ENCODE results near the gene ODAD2.

DNA sequence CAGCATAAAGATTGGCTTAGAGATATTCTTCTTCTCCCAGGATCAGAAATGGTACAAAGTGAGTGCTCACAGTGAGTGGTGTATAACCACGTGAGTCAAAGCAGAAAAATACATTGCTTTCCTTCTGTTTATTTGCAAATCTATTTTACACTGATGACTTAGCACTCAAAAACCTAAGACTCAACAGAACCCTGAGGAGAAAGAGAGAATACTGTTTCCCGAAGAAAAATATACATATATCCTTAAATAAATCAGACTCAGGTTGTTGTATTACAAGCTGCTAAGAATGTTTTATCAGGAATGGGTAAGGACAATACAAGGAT lies 48.7 kb downstream of the ODAD2 start:
- TF ChIP-seq, protein P1, sequence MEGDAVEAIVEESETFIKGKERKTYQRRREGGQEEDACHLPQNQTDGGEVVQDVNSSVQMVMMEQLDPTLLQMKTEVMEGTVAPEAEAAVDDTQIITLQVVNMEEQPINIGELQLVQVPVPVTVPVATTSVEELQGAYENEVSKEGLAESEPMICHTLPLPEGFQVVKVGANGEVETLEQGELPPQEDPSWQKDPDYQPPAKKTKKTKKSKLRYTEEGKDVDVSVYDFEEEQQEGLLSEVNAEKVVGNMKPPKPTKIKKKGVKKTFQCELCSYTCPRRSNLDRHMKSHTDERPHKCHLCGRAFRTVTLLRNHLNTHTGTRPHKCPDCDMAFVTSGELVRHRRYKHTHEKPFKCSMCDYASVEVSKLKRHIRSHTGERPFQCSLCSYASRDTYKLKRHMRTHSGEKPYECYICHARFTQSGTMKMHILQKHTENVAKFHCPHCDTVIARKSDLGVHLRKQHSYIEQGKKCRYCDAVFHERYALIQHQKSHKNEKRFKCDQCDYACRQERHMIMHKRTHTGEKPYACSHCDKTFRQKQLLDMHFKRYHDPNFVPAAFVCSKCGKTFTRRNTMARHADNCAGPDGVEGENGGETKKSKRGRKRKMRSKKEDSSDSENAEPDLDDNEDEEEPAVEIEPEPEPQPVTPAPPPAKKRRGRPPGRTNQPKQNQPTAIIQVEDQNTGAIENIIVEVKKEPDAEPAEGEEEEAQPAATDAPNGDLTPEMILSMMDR (IDR thresholded peaks at IDR 0.05): no peak
- no peak for TF ChIP-seq POLR2A (IDR thresholded peaks at IDR 0.05)

All from body of pancreas (tissue), 4 donors.